GM12874 (cell line): ENCODE measurements around the gene MET.

Experiments
- CTCF ChIP-seq: IDR thresholded peaks from 2 replicates; pipeline ENCODE4 v1.5.1; 2011; ENCODE audit warnings: low read depth, mild to moderate bottlenecking, control low read depth, low read length, moderate library complexity; ENCODE audit not compliant: insufficient read depth

MET gene

GRCh38 chr7:116757283-116757682 is 85.3 kb downstream of the MET start:
- TF ChIP-seq CTCF, result no peak

- TF ChIP-seq CTCF, result no peak
Observed at GRCh38 chr7:116762971-116763370, 91.0 kb downstream of the MET start.

- TF ChIP-seq CTCF, result no peak
Observed at GRCh38 chr7:116763647-116764046, 91.7 kb downstream of the MET start.

- TF ChIP-seq CTCF, result no peak
Observed at GRCh38 chr7:116766881-116767280, 94.9 kb downstream of the MET start.

- TF ChIP-seq CTCF, result no peak
Observed at GRCh38 chr7:116769546-116769945, 97.5 kb downstream of the MET start.

- no peak for TF ChIP-seq CTCF
Observed at GRCh38 chr7:116770941-116771340, 98.9 kb downstream of the MET start.

GRCh38 chr7:116771640-116772039 is 99.6 kb downstream of the MET start:
- TF ChIP-seq CTCF, result no peak

- TF ChIP-seq CTCF, result no peak
Observed at GRCh38 chr7:116772423-116772863, 100.4 kb downstream of the MET start.
